MG63 (cell line): ENCODE measurements around the gene GJA8. TPM values are rescaled to one million over a fixed set of nuclear protein-coding genes. Genes with fewer than 3 reads are reported as not detected.
"Not testable (repeated sequence)": the region's sequence is repeated elsewhere in the genome, so short reads cannot be mapped to it uniquely, and the experiment has no call there.

Source experiments
- DNase-seq: peaks from one replicate; pipeline ENCODE4 v3.0.0-alpha.2; 2020
- H3K27me3 ChIP-seq: fragments of 250-450 bp; sonication (Bioruptor Pico); 2 replicates; pipeline ENCODE4 v1.5.1; 2020; ENCODE audit warnings: mild to moderate bottlenecking, moderate library complexity
- H3K36me3 ChIP-seq: fragments of 250-450 bp; sonication (Bioruptor Pico); 2 replicates; pipeline ENCODE4 v1.5.1; 2020; ENCODE audit warnings: mild to moderate bottlenecking, moderate library complexity
- H3K4me3 ChIP-seq: fragments of 250-450 bp; sonication (Bioruptor Pico); 2 replicates; pipeline ENCODE4 v1.5.1; 2020; ENCODE audit warnings: mild to moderate bottlenecking, moderate library complexity
- H3K9me3 ChIP-seq: fragments of 250-450 bp; sonication (Bioruptor Pico); 2 replicates; pipeline ENCODE4 v1.5.1; 2020; ENCODE audit warnings: mild to moderate bottlenecking, moderate library complexity
- total RNA-seq: library from RNA; depleted of rRNA; stranded (reverse); fragments of >200 nt; shearing (Covaris generic); gene quantifications from 2 replicates; pipeline ENCODE4 v1.2.3, GENCODE V29; 2014; ENCODE audit warnings: low replicate concordance; rRNA removed

The GJA8 gene
- total RNA-seq, 1 experiment from 2014 or later, result not detected

DNA sequence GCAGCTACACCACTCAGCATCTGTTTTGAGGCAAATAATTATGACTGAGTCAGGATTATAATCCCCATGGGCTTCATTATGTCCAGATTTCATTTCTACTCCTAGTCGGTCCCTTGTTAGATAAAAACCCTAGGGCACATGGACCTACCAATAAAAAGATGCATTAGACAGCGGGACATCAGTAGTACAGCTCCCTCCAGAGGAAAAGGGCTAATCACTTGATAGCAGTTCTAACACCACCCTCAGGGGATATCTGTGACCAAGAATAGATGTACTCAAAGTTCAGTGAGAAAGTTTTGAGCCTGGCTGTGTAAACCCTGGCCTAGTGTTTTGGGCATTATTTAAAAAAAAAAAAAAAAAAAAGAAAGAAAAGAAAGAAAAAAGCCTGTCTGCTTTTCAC lies 10.0 kb downstream of the GJA8 start:
- no peak for DNase-seq
- Histone ChIP-seq H3K27me3 (peaks cover 2% of the 10 kb centered on the region), H3K36me3 (no peaks in the 10 kb centered on the region), H3K9me3 (no peaks in the 10 kb centered on the region), H3K4me3 (no peak overlapping the region)

DNA sequence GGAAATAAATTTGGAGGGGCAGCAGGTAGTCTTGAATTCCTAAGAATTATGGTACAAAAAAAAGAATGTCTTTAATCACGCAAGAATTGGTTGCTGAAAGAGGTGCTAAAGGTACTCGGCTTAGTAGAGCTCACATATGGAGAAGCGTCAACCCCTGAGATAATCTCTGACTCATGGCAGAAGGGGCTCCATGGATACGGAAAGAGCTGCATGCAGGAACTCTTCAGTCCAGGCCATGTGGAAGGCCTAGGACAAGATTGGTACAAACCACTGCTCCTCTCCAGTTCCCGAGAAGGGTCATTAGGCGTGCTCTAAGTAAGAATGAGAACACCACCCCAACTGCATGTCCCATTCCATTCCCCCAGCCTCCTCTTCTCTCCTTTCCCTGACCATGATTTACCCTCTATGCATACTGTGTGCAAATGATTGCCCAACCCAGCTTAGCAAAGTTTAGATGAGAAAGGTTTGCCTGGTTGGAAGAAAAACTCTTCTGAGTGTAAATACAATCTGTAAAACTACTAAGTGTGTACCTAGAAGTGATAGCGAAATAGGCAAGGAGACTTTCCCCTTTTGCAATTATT lies 10.9 kb downstream of the GJA8 start:
- DNase-seq, result no peak
- H3K4me3 ChIP-seq, result no peak overlapping the region
- no peaks in the 10 kb centered on the region for H3K36me3 ChIP-seq
- peaks cover 2% of the 10 kb centered on the region for H3K27me3 ChIP-seq
- no peaks in the 10 kb centered on the region for H3K9me3 ChIP-seq

DNA sequence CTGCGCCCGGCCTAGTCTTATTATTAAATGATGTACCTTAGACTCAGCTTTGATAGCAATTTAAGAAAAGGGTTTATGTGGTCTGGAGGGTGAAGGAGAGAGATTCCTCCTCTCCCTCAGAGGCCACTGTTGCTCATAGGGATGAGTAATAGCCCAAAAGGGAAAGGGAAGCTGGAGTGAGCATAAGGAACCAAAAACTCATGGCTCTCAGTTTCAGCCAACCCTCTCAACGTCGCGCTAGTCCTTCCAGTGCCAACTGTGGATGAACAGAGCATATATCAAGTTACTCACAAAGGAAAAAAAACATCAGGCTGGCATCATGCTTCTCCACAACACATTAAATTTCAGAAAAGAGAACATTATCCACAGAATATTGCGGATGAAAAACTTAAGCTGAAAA lies 17.3 kb downstream of the GJA8 start:
- no peaks in the 10 kb centered on the region for H3K36me3 ChIP-seq
- H3K4me3 ChIP-seq, result no peak overlapping the region
- no peaks in the 10 kb centered on the region for H3K9me3 ChIP-seq
- DNase-seq, result peak; percentile 60
- H3K27me3 ChIP-seq, result no peaks in the 10 kb centered on the region; the same call in none of the 2 replicates

DNA sequence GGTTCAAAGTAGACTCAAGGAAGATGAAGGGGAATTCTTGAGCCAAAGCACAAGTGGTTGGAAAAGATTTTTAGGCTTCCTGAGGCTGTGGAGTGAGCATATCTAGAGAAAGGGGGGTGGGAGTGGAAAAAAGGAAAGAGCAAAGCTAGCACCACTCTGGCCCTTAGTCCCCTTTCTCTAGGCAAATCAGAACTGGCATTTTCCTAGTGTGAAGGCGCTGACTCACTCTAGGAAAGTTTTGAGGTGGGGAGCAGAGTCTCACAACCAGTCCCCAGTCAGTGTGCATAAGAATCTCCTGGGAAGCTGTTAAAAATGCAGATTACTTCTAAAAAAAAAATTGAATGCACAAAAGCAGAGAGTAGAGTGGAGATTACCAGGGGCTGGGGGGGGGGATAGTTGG lies 22.2 kb downstream of the GJA8 start:
- no peaks in the 10 kb centered on the region for H3K36me3 ChIP-seq
- H3K27me3 ChIP-seq, result no peaks in the 10 kb centered on the region
- H3K9me3 ChIP-seq, result no peaks in the 10 kb centered on the region
- no peak overlapping the region for H3K4me3 ChIP-seq
- DNase-seq, result no peak

DNA sequence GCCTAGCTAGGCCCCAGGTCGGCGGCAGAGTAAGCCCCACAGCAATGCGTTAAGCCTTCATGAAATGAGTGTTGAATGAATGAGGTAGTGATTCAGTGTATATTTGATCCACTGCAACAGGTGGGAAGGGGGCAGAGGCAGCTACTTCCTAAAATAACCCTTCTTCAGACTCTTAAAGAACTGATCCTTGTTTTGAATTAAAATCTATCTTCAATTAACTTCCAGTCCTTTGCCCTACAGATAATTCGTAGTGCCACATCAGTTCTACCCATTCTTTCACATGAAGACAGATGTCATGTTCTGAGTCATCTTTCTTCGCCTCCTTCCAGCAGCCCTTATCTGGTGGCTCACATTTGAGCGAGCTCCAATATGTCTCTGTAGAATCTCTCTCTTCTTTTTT lies 24.6 kb downstream of the GJA8 start:
- not testable (repeated sequence) for H3K27me3 ChIP-seq, H3K4me3 ChIP-seq, H3K9me3 ChIP-seq, H3K36me3 ChIP-seq, DNase-seq

DNA sequence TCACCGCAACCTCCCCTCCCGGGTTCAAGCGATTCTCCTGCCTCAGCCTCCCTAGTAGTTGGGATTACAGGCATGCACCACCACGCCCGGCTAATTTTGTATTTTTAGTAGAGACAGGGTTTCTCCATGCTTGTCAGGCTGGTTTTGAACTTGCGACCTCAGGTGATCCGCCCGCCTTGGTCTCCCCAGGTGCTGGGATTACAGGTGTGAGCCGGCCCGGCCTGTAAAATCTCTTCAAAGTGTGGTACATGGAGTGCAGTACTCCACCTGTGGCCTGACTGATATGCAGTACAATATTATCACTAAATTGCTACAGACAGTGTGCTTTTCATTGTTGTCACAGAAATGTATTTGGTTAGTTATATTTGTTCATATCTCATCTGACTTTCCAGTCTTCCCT lies 25.1 kb downstream of the GJA8 start:
- H3K36me3 ChIP-seq, H3K27me3 ChIP-seq, DNase-seq, H3K9me3 ChIP-seq, H3K4me3 ChIP-seq: not testable (repeated sequence)

DNA sequence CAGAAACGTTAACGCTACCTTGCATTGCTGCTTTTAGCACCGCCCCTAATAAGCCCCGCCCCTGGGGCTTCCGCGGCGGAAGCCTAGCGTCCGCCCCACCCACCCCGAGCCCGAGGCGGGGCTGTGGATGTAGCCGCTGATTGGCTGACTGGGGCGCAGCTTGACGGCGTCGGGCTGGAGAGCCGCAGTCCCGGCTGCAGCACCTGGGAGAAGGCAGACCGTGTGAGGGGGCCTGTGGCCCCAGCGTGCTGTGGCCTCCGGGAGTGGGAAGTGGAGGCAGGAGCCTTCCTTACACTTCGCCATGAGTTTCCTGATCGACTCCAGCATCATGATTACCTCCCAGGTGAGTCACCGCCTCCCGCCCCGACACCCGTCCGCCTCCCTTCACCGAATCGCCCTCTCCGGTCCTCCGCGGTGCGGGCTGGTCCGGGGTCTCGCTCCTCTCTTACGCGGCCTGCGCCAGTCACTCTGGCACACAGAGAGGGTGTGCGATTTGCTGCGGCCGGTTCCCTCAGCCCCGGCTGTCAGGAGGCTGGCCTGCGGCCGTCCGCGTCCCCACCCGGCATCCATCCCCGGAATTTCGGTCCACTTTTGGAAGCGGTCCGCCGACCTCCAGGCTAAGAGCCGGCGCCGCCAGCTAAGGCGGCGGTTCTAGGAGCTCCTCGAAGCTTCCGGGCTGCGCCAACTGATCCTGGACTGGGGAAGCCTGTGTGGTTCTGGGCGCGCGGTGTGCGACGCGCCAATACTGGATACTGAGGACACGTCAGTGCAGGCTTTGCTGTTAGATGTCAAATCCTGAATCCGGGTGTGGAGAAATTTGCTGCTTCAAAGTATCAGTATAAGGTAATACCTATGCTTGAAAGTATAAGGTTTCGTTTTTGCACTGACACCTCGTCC lies 25.9 kb downstream of the GJA8 start, which contains the start of gene GPR89B:
Gene GPR89B (plus strand): TSS at position 185 of the 897 bp plus-strand sequence. CDS start 117 bp downstream, at position 302.
- not testable (repeated sequence) for H3K9me3 ChIP-seq, H3K27me3 ChIP-seq, H3K36me3 ChIP-seq
- DNase-seq, result peak; percentile 91
- H3K4me3 ChIP-seq, result peak within 1 kb of the TSS; percentile 95

DNA sequence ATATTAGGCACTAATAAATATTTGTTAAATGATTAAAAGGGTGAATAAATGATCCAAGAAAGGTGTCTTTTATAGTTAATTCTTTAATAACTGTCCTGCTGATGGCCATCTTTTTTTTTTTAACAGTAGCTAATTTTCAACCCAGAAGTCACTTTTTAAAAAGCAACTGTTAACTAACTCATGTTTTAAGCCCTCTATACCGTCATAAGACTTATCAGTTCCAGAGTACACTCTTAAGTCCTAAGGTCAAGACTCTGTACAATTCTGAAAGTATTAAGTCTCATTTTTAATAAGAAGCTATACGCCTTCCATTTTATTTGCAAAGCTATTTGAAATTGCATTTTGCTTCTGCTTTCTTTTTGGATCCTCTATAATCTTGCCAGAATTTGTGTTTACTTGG lies 28.5 kb downstream of the GJA8 start:
- not testable (repeated sequence) for H3K27me3 ChIP-seq, H3K4me3 ChIP-seq, H3K9me3 ChIP-seq, DNase-seq, H3K36me3 ChIP-seq

DNA sequence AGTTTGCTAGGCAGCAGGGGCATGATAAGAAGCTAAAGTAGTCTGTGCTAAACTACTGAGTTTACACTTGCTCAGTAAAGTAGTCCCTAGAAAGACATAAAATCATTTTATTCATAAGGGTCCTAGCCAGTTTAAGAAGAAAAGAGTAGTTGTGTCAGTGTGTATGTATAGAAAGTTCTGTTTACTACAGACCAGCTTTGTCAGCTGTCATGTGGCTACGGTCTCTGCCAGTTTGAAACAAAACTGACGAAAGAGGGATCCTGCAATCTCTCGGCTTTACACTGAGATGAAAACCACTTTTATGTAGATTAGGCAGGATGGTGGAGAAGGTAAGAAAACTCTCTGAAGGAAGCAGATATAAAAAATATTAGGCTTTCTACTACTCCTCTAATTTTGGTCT lies 32.7 kb downstream of the GJA8 start:
- not testable (repeated sequence) for DNase-seq, H3K27me3 ChIP-seq, H3K9me3 ChIP-seq, H3K36me3 ChIP-seq, H3K4me3 ChIP-seq

DNA sequence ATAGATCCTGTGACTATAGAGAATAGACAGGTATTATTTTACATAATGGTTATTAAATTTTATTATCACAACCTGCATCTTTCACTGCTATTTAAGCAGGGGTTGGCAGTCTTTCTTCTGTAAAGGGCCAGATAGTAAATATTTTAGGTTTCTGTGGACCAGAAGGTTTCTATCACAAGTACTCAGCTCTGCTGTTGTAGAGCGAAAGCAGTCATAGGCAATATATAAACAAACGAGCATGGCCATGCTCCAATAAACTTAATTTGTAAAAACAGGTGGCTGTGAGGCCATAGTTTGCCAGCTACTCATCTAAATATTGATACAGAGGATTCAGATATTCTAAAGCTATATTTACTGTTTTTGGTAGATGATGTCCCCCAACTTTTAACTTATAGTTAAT lies 37.9 kb downstream of the GJA8 start:
- H3K27me3 ChIP-seq, H3K4me3 ChIP-seq, H3K36me3 ChIP-seq, H3K9me3 ChIP-seq, DNase-seq: not testable (repeated sequence)

DNA sequence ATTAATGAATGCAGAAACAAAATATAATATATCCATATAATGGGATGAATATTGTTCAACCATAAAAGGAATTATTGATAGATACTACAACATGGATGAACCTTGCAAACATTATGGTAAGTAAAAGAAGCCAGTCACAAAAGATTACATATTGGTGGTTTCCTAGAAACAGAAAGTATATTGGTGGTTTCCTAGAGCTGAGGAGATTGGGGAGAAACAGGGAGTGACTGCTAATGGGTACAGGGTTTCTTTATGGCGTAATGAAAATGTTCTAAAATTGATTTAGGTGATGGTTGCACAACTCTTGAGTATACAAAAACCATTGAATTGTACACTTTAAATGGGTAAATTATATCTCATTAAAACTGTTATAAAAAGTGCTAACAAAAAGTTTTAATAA lies 40.0 kb downstream of the GJA8 start:
- H3K27me3 ChIP-seq, H3K9me3 ChIP-seq, H3K36me3 ChIP-seq, DNase-seq, H3K4me3 ChIP-seq: not testable (repeated sequence)

DNA sequence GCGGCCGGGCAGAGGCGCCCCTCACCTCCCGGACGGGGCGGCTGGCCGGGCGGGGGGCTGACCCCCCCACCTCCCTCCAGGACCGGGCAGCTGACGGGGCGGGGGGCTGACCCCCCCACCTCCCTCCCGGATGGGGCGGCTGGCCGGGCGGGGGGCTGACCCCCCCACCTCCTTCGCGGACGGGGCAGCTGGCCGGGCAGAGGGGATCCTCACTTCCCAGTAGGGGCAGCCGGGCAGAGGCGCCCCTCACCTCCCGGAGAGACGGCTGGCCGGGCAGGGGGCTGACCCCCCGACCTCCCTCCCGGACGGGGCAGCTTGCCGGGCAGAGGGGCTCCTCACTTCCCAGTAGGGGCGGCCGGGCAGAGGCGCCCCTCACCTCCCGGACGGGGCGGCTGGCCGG lies 46.9 kb downstream of the GJA8 start:
- H3K27me3 ChIP-seq, DNase-seq, H3K9me3 ChIP-seq, H3K36me3 ChIP-seq, H3K4me3 ChIP-seq: not testable (repeated sequence)

Other genes starting within 250 kb of the GJA8 start
- 9.6 and 15.9 TPM in 2 replicates for gene ACP6, start 232.3 kb upstream of the GJA8 start, total RNA-seq
- not detected in 2 replicates for gene GJA5, start 142.2 kb upstream of the GJA8 start, total RNA-seq
- 20.1 and 25.9 TPM in 2 replicates for gene GPR89B, start 25.6 kb downstream of the GJA8 start, total RNA-seq
- gene NBPF11, start 249.5 kb downstream of the GJA8 start, total RNA-seq, result 2.1 and 2.5 TPM in 2 replicates